Limb (tissue), 2 donors: ENCODE data around the gene CD247.

Experiments used
- DNase-seq, 2 donors: peaks; one replicate each; pipeline ENCODE4 v3.0.0-alpha.2; 2016; ENCODE audit errors: extremely low spot score in 2 of 2

CD247 gene

GRCh38 chr1:167440345-167440744, 78.0 kb downstream of the CD247 start:
- DNase-seq: no peak

GRCh38 chr1:167439301-167439988, 78.9 kb downstream of the CD247 start:
- peak; percentile 24 to 74 for DNase-seq

- no peak for DNase-seq
Observed at GRCh38 chr1:167438171-167439138, 79.9 kb downstream of the CD247 start.

GRCh38 chr1:167435484-167435883, 82.8 kb downstream of the CD247 start:
- no peak for DNase-seq

- DNase-seq: no peak
Observed at GRCh38 chr1:167434306-167434705, 84.0 kb downstream of the CD247 start.

GRCh38 chr1:167433884-167434283, 84.4 kb downstream of the CD247 start:
- no peak for DNase-seq

GRCh38 chr1:167432780-167433179, 85.5 kb downstream of the CD247 start:
- DNase-seq: no peak

- DNase-seq: no peak
Observed at GRCh38 chr1:167431909-167432650, 86.2 kb downstream of the CD247 start.

- DNase-seq: no peak
Observed at GRCh38 chr1:167431261-167431908, 86.9 kb downstream of the CD247 start.

GRCh38 chr1:167430849-167431242, 87.5 kb downstream of the CD247 start:
- no peak for DNase-seq

GRCh38 chr1:167430134-167430848, 88.0 kb downstream of the CD247 start:
- no peak for DNase-seq

GRCh38 chr1:167429612-167430011, 88.7 kb downstream of the CD247 start:
- DNase-seq: no peak

GRCh38 chr1:167428395-167428794, 89.9 kb downstream of the CD247 start:
- DNase-seq: no peak

GRCh38 chr1:167427848-167428247, 90.5 kb downstream of the CD247 start:
- DNase-seq: no peak

- DNase-seq: no peak
Observed at GRCh38 chr1:167426716-167427115, 91.6 kb downstream of the CD247 start.

GRCh38 chr1:167425482-167425881, 92.8 kb downstream of the CD247 start:
- no peak for DNase-seq

GRCh38 chr1:167423684-167424619, 94.4 kb downstream of the CD247 start:
- DNase-seq: no peak

- DNase-seq: no peak
Observed at GRCh38 chr1:167420510-167420909, 97.8 kb downstream of the CD247 start.

GRCh38 chr1:167419245-167419644, 99.1 kb downstream of the CD247 start:
- DNase-seq: no peak

GRCh38 chr1:167418391-167418790, 99.9 kb downstream of the CD247 start:
- DNase-seq: no peak
